Stimulated activated CD4-positive, alpha-beta T cell treated with anti-CD3 and anti-CD28 coated beads, Interleukin-1b, Interleukin-23, amount 100 ng/mL, for 4 hours (primary cell): ENCODE measurements around the gene RNF2.
A peak's percentile ranks its signal among the peaks of the same experiment; 100 is the strongest.
"Not testable (repeated sequence)": the region's sequence is repeated elsewhere in the genome, so short reads cannot be mapped to it uniquely, and the experiment has no call there.

Source experiments
- DNase-seq, 2 donors: peaks; one replicate each; pipeline ENCODE4 v3.0.0-alpha.2; 2020; ENCODE audit warnings: low read depth in 2 of 2

RNF2 gene

DNA sequence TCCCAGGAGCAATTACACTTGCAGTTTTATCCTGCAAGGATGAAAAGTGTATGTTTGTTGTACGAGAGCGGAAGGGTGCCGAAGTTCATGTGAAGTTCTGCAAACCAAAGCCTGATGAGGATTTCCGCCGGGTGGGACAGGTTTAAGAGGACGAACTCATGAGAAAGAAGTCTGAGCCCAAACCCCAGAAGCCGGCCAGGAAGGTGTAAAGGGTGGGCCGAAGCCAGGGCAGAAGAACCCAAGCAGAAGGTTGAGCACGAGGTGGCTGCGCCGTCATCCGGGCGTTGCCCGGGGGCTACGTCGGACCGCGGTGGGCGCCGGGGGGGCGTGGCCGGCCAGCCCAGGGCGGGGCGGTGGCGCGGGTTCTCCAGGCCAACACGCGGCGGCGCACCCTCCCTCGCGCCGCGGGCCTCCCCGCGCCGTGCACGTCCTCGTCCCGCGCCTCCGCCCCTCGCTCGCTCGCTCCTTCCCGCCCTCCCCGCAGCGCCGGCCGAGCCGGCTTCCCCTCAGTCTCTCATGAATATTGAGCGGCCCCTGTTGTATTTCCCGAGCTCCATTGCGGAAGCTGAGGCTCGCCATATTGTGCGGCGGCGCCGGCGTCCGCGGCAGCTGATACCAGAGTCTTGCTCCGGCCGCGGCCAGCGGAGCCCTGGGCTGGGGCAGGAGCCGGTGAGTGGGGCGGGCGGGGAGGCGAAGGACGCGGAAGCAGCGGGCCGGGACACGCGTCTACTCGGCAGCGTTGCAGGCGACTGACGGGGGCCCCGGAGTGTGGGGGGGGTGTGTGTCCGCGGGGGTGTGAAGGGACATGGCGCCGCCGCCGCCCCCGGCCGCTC, at the start of gene RNF2:
Gene RNF2 (plus strand): TSS at position 578 of the 833 bp plus-strand sequence. CDS start 41,996 bp downstream, outside the sequence.
- peak; percentile 58 to 73 for DNase-seq

GRCh38 chr1:184999974-185000373, 45.4 kb upstream of the RNF2 start:
- not testable (repeated sequence) for DNase-seq

GRCh38 chr1:185001312-185001880, 44.0 kb upstream of the RNF2 start:
- DNase-seq: not testable (repeated sequence)

DNA sequence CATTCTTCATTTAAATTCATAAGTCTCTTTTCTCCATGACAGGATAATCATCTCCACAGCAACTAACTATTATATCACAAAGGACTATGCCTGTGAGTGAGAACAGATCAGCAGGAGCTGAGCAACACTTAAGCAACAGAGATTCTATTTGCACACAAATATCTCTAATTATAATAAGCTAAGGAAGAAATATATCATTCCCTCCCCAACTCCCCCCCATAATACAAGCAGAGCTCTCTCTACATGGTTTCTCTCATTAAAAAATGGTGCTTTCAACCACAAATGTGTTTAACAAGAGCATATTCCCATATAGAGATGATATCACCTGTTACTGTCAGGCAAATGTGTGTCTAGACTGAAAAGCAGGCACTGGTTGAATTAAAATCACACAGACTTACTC, 36.5 kb upstream of the RNF2 start:
- DNase-seq: no peak

DNA sequence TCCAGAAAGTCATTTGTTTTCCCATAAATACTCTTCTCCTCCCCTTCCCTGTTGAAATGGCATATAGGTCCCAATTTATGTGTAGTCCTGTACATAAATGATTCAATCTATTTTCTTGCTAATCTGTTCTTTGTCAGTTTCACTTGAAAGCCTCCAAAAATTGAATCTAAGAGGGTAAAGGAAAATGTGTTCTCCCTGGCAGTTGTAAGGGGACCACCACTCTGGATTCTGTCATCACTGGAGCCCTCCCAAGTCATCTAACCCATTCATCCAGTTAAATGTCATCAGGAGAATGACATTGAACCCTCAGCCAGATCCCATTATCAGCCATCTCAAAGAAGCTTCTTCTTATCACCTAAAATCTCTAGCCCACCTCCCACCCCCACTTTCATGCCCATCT, 35.0 kb upstream of the RNF2 start:
- DNase-seq: no peak

- DNase-seq: no peak
Measured at GRCh38 chr1:185014941-185015340, 30.4 kb upstream of the RNF2 start.

- DNase-seq: no peak
Measured at GRCh38 chr1:185015631-185016030, 29.7 kb upstream of the RNF2 start.

- DNase-seq: no peak
Measured at GRCh38 chr1:185016880-185017279, 28.5 kb upstream of the RNF2 start.

DNA sequence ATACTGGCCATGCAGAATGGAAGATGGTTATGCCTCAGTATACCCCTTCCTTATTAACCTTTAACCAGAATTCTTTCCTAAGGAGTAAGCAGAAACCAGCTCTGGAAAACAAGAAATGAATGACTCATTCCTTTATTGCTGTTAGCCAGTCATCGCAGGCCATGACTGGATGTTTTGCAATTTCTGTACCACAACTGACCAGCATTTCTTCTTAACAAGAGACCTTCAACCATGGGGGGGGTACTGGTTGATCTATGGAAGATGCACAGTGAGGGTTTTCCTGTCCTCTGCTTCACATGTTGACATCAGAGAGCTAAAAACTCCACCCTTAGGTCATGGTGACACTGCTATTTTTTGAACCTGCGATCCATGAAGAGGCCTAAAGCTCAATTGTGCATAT, 28.0 kb upstream of the RNF2 start:
- DNase-seq: no peak

- DNase-seq: no peak
Measured at GRCh38 chr1:185017966-185018365, 27.4 kb upstream of the RNF2 start.

GRCh38 chr1:185027252-185027882, 18.0 kb upstream of the RNF2 start:
- DNase-seq: no peak

DNA sequence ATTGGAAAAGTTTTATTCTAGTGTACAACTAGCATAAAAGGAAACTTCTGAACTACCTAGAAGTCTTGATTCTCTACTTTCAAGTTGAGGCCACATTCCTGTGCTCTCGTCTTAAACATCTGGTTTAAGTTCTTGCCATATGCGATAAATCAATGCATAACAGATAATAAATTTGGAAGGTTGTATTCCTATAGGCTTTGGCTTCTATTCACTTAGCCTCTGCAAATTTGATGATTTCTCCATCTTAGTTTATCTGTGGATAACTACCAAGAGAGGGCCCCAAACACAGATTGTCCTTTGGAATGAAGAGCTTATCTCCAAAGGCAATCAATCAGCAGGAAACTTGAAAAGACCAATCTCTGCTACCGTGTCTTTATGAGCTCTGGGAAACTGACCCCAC, 11.7 kb upstream of the RNF2 start:
- DNase-seq: no peak

- no peak for DNase-seq
Measured at GRCh38 chr1:185035258-185035657, 10.1 kb upstream of the RNF2 start.

DNA sequence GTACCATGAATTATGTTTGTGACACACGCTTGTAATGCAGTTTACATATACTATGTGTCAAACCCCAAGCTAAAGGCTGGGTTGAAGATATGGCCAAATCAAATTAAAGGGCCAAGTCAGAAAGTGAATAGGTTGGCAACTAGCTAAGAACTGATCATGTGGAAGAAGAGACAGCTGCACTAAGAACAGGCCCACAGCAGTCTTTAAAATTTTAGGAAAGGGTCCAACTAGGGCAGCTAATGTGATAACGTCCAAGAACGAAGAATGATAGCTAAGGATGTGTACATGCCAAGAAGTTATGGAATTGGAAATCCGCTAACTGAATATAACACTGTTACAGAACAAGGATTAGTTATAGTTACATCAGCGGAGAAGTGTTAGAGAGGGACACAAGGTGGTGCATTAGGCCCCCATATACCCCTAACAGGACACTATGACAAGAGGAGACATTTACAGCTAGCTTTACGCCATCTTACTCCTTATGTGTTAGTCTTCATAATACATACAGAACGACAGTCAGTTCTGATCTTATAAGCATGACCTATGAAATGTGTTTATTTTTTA, 6.5 kb upstream of the RNF2 start:
- no peak for DNase-seq

GRCh38 chr1:185039726-185040407, 5.5 kb upstream of the RNF2 start:
- DNase-seq: no peak

GRCh38 chr1:185040408-185040735, 5.0 kb upstream of the RNF2 start:
- DNase-seq: no peak

- DNase-seq: no peak
Measured at GRCh38 chr1:185041742-185042141, 3.6 kb upstream of the RNF2 start.

DNA sequence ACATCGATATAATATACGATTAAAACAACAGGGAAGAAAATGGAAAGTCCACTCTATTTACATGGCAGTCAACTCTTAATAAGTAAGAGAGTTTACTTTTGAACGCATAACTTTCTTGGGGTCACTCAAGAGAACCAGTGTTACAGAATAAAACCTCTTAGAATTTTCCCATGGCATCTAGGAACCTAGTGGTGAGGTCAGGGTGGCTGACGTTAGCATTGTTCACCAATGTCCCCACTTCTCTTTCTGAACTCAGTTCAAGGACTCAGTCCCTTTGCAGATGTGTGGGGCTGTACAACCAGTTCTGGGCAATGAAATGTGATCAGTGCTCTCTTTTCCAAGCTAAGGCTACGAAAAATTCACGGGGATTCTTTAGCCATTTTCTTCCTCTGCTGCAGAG, 2.6 kb upstream of the RNF2 start:
- DNase-seq: no peak

GRCh38 chr1:185044387-185044786, 971 bp upstream of the RNF2 start:
- DNase-seq: no peak

GRCh38 chr1:185045814-185046492, 595 bp downstream of the RNF2 start:
- DNase-seq: peak; percentile 3 to 28

DNA sequence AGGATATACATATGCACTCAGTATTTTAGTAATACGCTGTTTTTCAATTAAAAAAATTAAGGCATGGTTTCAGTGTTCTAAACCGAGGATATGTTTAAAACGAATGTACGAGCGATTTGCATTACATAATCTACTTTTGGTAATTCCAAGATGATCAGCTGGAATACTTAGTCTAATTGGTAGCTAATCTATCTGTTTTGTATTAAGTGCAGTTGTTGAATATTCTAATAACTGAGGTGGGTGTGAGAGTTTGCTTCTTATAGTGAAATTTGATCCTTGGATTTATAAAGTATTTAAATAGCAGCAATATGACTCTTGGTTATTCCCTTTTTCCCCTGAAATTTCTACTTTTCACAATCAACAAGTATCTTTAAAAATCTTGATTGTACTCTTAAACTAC, 1.3 kb downstream of the RNF2 start:
- DNase-seq: no peak

DNA sequence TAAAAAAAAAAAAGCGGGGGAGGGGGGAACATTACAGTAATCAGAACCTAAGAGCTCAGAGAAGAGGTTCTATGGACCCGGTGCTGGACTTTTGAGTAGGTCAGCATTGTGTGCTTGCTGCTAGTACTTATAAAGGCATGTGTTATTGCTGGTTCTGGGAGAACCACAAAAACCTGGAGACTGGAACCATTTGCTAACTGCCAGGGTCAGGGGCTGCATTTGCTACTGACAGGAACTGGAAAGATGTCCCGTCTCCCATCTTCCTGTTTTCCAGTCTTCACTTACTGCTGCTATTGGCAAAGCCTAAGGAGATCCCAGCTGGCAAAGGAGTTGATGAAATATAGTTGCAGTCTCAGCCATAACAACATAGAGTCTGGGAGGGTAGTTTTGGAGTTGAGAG, 4.3 kb downstream of the RNF2 start:
- no peak for DNase-seq
